Epithelial cell of proximal tubule (primary cell): ENCODE data around the gene C2. TPM values are rescaled to one million over a fixed set of nuclear protein-coding genes. Genes with fewer than 3 reads are reported as not detected.

Experiments used
- DNase-seq: peaks from one replicate; pipeline ENCODE4 v3.0.0-alpha.2; 2011; ENCODE audit warnings: low read depth
- H3K4me3 ChIP-seq: 2 replicates; pipeline ENCODE4 v1.5.1; 2011; ENCODE audit warnings: low read depth, mild to moderate bottlenecking, low read length
- total RNA-seq: library from RNA; depleted of rRNA; stranded (reverse); fragments of >200 nt; gene quantifications from 2 replicates; pipeline ENCODE4 v1.2.3, GENCODE V29; 2015
- TF ChIP-seq, protein P1 (sequence below): conservative IDR thresholded peaks from 2 replicates; pipeline ENCODE4 v1.5.1; 2012; ENCODE audit warnings: low read depth, mild to moderate bottlenecking, low read length

C2 gene
- total RNA-seq, 1 donor from 2014 or later: not detected

DNA sequence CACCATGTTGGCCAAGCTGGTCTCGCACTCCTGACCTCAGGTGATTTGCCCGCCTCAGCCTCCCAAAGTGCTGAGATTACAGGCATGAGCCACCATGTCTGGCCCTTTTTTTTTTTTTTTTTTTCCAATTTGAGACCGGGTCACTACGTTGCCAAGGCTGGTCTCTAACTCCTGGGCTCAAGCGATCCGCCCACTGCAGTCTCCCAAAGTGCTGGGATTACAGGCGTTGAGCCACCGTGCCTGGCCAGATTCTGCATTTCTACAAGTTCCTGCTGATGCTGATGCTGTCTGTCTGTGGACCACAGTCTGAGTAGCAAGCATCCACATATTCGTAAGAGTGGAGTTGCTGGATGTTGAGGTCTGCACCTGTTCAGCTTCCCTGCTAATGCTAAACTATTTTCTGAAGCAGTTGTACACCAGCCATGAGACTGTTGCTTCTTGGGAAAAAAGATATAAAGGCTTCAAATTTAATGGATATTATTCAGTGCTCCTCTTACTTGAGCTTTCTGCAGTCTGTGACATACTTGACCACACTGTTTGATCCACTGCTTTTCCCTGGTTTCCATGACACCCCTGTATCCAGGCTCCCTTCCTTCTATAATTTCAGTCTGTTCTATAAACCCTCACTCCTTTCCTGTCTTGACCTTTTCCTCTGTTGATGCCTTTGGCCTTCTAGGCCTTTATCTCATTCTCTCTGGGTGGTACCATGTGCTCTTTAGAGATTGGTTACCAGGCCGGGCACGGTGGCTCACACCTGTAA, 15.5 kb upstream of the C2 start:
- H3K4me3 ChIP-seq: no peak overlapping the region
- TF ChIP-seq, protein P1, sequence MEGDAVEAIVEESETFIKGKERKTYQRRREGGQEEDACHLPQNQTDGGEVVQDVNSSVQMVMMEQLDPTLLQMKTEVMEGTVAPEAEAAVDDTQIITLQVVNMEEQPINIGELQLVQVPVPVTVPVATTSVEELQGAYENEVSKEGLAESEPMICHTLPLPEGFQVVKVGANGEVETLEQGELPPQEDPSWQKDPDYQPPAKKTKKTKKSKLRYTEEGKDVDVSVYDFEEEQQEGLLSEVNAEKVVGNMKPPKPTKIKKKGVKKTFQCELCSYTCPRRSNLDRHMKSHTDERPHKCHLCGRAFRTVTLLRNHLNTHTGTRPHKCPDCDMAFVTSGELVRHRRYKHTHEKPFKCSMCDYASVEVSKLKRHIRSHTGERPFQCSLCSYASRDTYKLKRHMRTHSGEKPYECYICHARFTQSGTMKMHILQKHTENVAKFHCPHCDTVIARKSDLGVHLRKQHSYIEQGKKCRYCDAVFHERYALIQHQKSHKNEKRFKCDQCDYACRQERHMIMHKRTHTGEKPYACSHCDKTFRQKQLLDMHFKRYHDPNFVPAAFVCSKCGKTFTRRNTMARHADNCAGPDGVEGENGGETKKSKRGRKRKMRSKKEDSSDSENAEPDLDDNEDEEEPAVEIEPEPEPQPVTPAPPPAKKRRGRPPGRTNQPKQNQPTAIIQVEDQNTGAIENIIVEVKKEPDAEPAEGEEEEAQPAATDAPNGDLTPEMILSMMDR: no peak
- no peak for DNase-seq

DNA sequence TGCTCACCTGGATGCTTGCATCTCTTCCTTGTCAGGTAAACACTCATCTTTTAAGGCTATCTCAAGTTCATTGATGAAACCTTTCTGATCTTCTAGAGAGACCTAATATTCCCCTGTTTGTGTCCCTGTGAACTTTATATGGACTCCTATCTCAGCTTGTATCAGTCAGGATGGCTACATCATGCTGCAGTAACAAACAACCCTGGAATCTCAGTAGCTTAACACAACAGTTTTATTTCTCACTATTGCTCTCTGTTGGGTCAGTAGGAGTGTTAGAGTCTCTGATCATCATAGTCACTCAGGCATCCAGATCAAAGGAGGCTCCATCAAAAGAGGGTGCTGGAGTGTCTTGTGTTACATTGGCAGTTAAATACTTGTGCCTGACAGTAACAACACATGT, 12.2 kb upstream of the C2 start:
- TF ChIP-seq, protein P1: no peak

DNA sequence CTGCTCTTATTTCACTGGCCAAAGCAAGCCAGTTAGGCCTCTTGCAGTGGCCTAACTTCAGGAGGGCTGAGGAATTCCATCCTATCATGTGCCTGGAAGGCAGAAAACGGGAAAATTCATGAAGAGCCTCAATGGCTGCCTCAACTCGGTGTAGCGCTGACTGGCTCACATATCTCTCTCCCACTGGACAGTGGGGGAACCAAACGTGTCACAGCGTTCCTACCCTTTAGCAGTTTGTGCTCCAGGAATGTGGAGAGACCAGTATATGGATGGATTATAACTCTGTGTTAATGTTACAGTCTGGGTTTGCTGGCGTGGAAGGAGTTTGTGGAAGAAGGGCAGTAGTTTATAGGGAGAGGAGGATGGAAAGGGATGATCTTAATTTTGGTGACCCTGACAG, 11.8 kb upstream of the C2 start:
- TF ChIP-seq, protein P1: no peak
- no peak for DNase-seq
- H3K4me3 ChIP-seq: no peak overlapping the region

More for the DNA sequence above, 12.2 kb upstream of the C2 start:
- DNase-seq: no peak
- no peak overlapping the region for H3K4me3 ChIP-seq

DNA sequence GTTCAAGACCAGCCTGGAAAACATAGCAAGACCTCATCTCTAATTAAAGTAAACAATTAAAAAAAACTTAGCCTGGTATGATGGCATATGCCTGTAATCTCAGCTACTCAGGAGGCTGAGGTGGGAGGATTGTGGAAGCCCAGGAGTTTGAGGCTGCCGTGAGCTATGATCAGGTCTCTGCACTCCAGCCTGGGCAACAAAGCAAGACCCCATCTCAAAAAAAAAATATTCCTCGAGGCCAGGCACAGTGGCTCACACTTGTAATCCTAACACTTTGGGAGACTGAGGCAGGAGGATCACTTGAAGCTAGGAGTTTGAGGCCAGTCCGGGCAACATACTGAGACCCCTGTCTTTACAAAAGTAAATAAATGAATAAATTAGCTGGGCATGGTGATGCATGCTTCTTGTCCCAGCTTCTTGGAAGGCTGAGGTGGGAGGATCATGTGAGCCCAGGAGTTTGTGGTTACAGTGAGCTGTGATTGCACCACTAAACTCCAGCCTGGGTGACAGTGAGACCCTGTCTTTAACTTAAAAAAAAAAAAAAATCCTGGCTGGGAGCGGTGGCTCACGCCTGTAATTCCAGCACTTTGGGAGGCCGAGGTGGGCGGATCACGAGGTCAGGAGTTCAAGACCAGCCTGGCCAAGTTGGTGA, 9.3 kb upstream of the C2 start:
- TF ChIP-seq, protein P1: no peak
- no peak for DNase-seq

DNA sequence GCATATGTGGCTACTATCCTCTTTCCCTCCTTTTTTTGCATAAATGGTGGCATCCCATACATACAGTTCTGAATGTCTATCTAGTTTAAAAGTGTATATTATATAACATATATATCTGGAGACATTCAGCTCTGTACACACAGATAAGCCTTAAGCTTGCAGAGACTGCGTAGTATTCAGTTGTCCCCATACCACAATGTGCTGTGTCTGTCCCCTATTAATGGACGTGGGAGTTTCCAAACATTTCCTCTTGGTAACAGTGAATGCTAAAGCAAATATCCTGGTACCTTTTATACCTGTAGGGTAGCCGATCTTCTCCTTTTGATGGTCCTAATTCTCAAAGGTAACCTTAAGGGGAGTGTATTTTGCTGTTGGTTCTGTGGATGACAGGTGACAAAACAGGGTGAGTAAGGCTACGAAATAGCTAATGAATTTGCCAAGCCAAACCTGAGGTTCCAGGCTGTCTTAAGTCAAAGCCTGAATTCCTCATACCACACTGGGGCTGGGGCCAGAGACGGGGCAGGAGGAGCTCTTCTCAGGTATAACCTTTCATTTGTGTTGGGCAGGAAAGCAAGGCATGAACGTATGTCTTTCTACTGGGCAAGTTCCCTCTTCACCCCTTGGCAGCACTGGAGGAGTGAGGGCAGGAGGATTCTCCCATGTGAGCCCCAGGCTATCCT, 7.8 kb upstream of the C2 start:
- no peak for DNase-seq
- TF ChIP-seq, protein P1: no peak
- no peak overlapping the region for H3K4me3 ChIP-seq

More for the DNA sequence above, 9.3 kb upstream of the C2 start:
- no peak overlapping the region for H3K4me3 ChIP-seq

DNA sequence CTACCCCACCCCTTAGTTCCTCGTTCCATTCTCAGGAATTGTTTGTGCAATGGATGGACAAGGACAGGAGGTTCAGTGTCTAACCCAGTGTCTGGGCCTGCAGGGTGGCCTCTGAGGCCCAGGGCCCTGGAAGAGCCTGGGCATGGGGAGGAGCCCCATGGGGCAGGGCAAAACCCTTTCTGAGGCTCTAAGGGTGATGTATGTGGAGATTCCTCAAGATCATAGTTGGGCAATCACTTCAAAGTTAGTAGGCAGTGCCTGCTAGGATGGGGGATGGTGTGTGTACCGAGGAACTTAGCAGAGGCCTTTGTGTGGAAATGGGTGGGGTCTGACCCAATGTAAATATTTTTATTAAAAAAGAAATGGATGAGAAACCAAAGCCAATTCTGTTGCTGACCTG, 6.7 kb upstream of the C2 start:
- no peak overlapping the region for H3K4me3 ChIP-seq
- DNase-seq: no peak
- TF ChIP-seq, protein P1: no peak
